ENCODE results near the gene SLC35F1. TPM values are rescaled to one million over a fixed set of nuclear protein-coding genes. Genes with fewer than 3 reads are reported as not detected.

SLC35F1 gene
- total RNA-seq, 1 experiment from 2014 or later, result 4.3 TPM

GRCh38 chr6:117971637-117972036 lies 64.6 kb downstream of the SLC35F1 start:
- no peaks in the 10 kb centered on the region for H3K27me3 ChIP-seq (ENCODE audit: insufficient read depth, low read length)
- H2BK20ac ChIP-seq (ENCODE audit: low read depth, low read length, poor library complexity, severe bottlenecking), result no peak overlapping the region
- no peak overlapping the region for H2BK15ac ChIP-seq (ENCODE audit: low read depth, low read length)
- TF ChIP-seq, protein P1, sequence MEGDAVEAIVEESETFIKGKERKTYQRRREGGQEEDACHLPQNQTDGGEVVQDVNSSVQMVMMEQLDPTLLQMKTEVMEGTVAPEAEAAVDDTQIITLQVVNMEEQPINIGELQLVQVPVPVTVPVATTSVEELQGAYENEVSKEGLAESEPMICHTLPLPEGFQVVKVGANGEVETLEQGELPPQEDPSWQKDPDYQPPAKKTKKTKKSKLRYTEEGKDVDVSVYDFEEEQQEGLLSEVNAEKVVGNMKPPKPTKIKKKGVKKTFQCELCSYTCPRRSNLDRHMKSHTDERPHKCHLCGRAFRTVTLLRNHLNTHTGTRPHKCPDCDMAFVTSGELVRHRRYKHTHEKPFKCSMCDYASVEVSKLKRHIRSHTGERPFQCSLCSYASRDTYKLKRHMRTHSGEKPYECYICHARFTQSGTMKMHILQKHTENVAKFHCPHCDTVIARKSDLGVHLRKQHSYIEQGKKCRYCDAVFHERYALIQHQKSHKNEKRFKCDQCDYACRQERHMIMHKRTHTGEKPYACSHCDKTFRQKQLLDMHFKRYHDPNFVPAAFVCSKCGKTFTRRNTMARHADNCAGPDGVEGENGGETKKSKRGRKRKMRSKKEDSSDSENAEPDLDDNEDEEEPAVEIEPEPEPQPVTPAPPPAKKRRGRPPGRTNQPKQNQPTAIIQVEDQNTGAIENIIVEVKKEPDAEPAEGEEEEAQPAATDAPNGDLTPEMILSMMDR (conservative IDR thresholded peaks at IDR 0.05), result no peak
- H3K4me1 ChIP-seq (ENCODE audit: insufficient read depth, low read length), result no peaks in the 10 kb centered on the region
- H3K79me1 ChIP-seq (ENCODE audit: insufficient read depth, low read depth, low read length, poor library complexity, severe bottlenecking), result no peaks in the 10 kb centered on the region
- no peak overlapping the region for H2BK12ac ChIP-seq (ENCODE audit: insufficient read length, low read depth, low read length)
- H3K23me2 ChIP-seq (ENCODE audit: insufficient read length, low read depth, low read length, poor library complexity, severe bottlenecking), result no peaks in the 10 kb centered on the region
- H3K4me2 ChIP-seq (ENCODE audit: insufficient read depth, insufficient read length, low read length), result no peak overlapping the region
- no peak overlapping the region for H2BK5ac ChIP-seq (ENCODE audit: insufficient read length, low read length)
- H3K9me3 ChIP-seq (ENCODE audit: control insufficient read depth, low read depth, low read length), result peaks cover 13% of the 10 kb centered on the region
- H4K20me1 ChIP-seq (ENCODE audit: control insufficient read depth, insufficient read depth, insufficient read length), result no peaks in the 10 kb centered on the region
- no peak overlapping the region for H3T11ph ChIP-seq (ENCODE audit: low read length)
- no peak overlapping the region for H3K14ac ChIP-seq (ENCODE audit: insufficient read depth, low read length)
- H4K91ac ChIP-seq (ENCODE audit: insufficient read length, low read depth, low read length), result no peak overlapping the region
- H3K9ac ChIP-seq (ENCODE audit: extremely low read depth, insufficient read length, low read length), result no peak overlapping the region
- H3K27me3 Mint-ChIP-seq (ENCODE audit: low read depth), result peaks cover 2% of the 10 kb centered on the region; the same call in 1 of the 2 replicates
- no peak overlapping the region for H2AFZ ChIP-seq (ENCODE audit: low read length)
- no peak overlapping the region for H3K27ac ChIP-seq (ENCODE audit: insufficient read length, low read depth, low read length)
- H3K4me3 Mint-ChIP-seq, result no peak overlapping the region
- DNase-seq, result no peak
- no peaks in the 10 kb centered on the region for H3K79me2 ChIP-seq (ENCODE audit: insufficient read depth, low read length)
- H3K36me3 Mint-ChIP-seq (ENCODE audit: insufficient read depth in 1 of 3, low read depth in 3 of 3), result peaks cover 17 to 31% (median 22%) of the 10 kb centered on the region in 3 experiments
- H4K5ac ChIP-seq (ENCODE audit: insufficient read length, low read depth, low read length), result no peak overlapping the region
- H2BK120ac ChIP-seq (ENCODE audit: low read depth, low read length, poor library complexity, severe bottlenecking), result no peak overlapping the region
- no peak overlapping the region for H3K23ac ChIP-seq (ENCODE audit: insufficient read length, low read depth, low read length)
- no peak overlapping the region for H3K18ac ChIP-seq (ENCODE audit: insufficient read length, low read depth, low read length)
- no peak overlapping the region for H3K27ac Mint-ChIP-seq
- H3K56ac ChIP-seq (ENCODE audit: insufficient read length, low read depth, low read length), result no peak overlapping the region
- no peak overlapping the region for H3K4ac ChIP-seq (ENCODE audit: low read depth, low read length)
- no peak overlapping the region for H4K8ac ChIP-seq (replicated peaks; ENCODE audit: insufficient read length, low read depth, low read length)
- H2AK5ac ChIP-seq (ENCODE audit: insufficient read length, low read length), result no peak overlapping the region
- peaks cover 24 to 26% of the 10 kb centered on the region in 2 experiments for H3K9me3 Mint-ChIP-seq
- H3K4me1 Mint-ChIP-seq, result no peaks in the 10 kb centered on the region
